ENCODE results near the gene TNFAIP3.

Gene TNFAIP3

DNA sequence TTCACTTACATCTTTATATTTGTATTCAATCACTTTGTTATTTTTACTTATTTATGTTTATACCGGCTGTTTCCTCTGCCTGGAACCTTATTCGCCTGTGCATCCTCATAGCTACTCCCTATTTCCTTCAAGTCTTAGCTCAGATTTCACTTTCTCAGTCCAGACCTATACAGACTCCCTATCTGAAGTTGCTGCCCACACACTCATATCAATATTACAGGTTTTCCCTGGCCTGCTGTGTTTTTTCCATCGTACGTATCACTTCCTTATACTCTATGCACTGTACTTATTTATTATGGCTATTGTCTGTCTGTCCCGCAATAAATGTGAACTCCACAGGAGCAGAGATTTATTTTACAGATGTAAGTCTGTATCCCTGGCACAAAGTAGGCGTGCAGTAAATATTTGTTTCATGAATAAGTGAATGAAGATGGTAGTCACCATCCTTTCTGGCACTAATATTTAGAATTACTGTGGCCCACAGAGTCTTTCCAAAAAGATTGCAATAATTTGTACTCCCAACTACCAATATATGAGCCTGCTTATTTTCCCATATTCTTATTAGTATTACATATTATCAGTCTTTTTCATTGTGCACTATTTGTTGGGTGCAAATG is 64.9 kb downstream of the TNFAIP3 start:
- TF ChIP-seq, protein P1, sequence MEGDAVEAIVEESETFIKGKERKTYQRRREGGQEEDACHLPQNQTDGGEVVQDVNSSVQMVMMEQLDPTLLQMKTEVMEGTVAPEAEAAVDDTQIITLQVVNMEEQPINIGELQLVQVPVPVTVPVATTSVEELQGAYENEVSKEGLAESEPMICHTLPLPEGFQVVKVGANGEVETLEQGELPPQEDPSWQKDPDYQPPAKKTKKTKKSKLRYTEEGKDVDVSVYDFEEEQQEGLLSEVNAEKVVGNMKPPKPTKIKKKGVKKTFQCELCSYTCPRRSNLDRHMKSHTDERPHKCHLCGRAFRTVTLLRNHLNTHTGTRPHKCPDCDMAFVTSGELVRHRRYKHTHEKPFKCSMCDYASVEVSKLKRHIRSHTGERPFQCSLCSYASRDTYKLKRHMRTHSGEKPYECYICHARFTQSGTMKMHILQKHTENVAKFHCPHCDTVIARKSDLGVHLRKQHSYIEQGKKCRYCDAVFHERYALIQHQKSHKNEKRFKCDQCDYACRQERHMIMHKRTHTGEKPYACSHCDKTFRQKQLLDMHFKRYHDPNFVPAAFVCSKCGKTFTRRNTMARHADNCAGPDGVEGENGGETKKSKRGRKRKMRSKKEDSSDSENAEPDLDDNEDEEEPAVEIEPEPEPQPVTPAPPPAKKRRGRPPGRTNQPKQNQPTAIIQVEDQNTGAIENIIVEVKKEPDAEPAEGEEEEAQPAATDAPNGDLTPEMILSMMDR (conservative IDR thresholded peaks at IDR 0.05; ENCODE audit: low read depth, low read length): no peak

More for the DNA sequence above, 64.9 kb downstream of the TNFAIP3 start:
- no peak for DNase-seq (ENCODE audit: low read depth)
- H3K4me3 ChIP-seq (ENCODE audit: low read length): no peak overlapping the region
